GM12878 (cell line): ENCODE measurements around the gene SNX8. TPM values are rescaled to one million over a fixed set of nuclear protein-coding genes. Genes with fewer than 3 reads are reported as not detected.
A peak's percentile ranks its signal among the peaks of the same experiment; 100 is the strongest.

Experiments
- ATF7 ChIP-seq: fragments of 450-650 bp; IDR thresholded peaks from 2 replicates; pipeline ENCODE4 v1.6.1; 2016; ENCODE audit warnings: low read depth, mild to moderate bottlenecking
- ESRRA ChIP-seq: IDR thresholded peaks from 2 replicates; pipeline ENCODE4 v1.6.1; 2012; ENCODE audit warnings: mild to moderate bottlenecking, low read length, improper control_type of control experiment
- FOXK2 ChIP-seq: fragments of 450-650 bp; IDR thresholded peaks from 2 replicates; pipeline ENCODE4 v1.6.1; 2017; ENCODE audit warnings: mild to moderate bottlenecking, moderate library complexity
- FOXM1 ChIP-seq: IDR thresholded peaks from 2 replicates; pipeline ENCODE4 v1.6.1; 2012; ENCODE audit warnings: low read depth, mild to moderate bottlenecking, inconsistent platforms, low read length, moderate library complexity
- MYB ChIP-seq: fragments of 150-350 bp; IDR thresholded peaks from 2 replicates; pipeline ENCODE4 v1.6.1; 2014; ENCODE audit warnings: mild to moderate bottlenecking, low read depth, low read length, borderline replicate concordance
- NFYB ChIP-seq: IDR thresholded peaks from 2 replicates; pipeline ENCODE4 v1.6.1; 2011; ENCODE audit warnings: low read depth, mild to moderate bottlenecking, low read length, improper control_type of control experiment, moderate library complexity; ENCODE audit not compliant: insufficient read depth
- POLR2AphosphoS5 ChIP-seq: IDR thresholded peaks from 2 replicates; pipeline ENCODE4 v1.6.1; 2011; ENCODE audit warnings: mild to moderate bottlenecking, low read length, inconsistent platforms
- RAD21 ChIP-seq: IDR thresholded peaks from 2 replicates; pipeline ENCODE4 v1.6.1; 2011; ENCODE audit warnings: mild to moderate bottlenecking, low read depth, low read length, moderate library complexity; ENCODE audit not compliant: insufficient read depth
- SPI1 ChIP-seq: IDR thresholded peaks from 2 replicates; pipeline ENCODE4 v1.6.1; 2011; ENCODE audit warnings: low read depth, mild to moderate bottlenecking, low read length, moderate library complexity, borderline replicate concordance; ENCODE audit not compliant: insufficient read depth
- SREBF1 ChIP-seq: IDR thresholded peaks from 2 replicates; pipeline ENCODE4 v1.6.1; 2012; ENCODE audit warnings: mild to moderate bottlenecking, low read length
- STAT3 ChIP-seq: IDR thresholded peaks from 2 replicates; pipeline ENCODE4 v1.6.1; 2011; ENCODE audit warnings: low read depth, low read length, improper control_type of control experiment
- SUZ12 ChIP-seq: fragments of 200-600 bp; sonication (generic); IDR thresholded peaks from one replicate; pipeline ENCODE4 v1.6.1; 2018; ENCODE audit warnings: antibody characterized with exemption, mild to moderate bottlenecking; ENCODE audit not compliant: unreplicated experiment
- TAF1 ChIP-seq: IDR thresholded peaks from 2 replicates; pipeline ENCODE4 v1.6.1; 2011; ENCODE audit warnings: mild to moderate bottlenecking, low read depth, low read length, borderline replicate concordance
- ZNF217 ChIP-seq: fragments of 450-650 bp; IDR thresholded peaks from 2 replicates; pipeline ENCODE4 v1.6.1; 2017; ENCODE audit warnings: antibody characterized with exemption, mild to moderate bottlenecking
- polyA plus RNA-seq, 11 experiments: library from polyadenylated mRNA; depleted of rRNA in 4 of 11; unstranded in 6 of 11; stranded (reverse) in 5 of 11; fragments of >200 nt; fragmentation: Nextera tagmentation in 4 of 11; fragmentation: Illumina TruSeq in 1 of 11; extraction: Ambion mirVana in 4 of 11; extraction: Trizol in 1 of 11; gene quantifications; 1 replicate in 1 of 11; 2 replicates in 10 of 11; pipeline versions ENCODE4 v1.2.1 to v1.2.3, GENCODE V29; 2011 to 2016; ENCODE audit warnings: inconsistent platforms in 2 of 11, missing spikeins in 2 of 11, low read depth in 1 of 11
- total RNA-seq, 4 experiments: library from RNA; depleted of rRNA in 3 of 4; stranded (reverse); fragments of >200 nt in 3 of 4; fragmentation: Illumina TruSeq in 1 of 4; extraction: Trizol in 1 of 4; gene quantifications; 2 replicates each; pipeline versions ENCODE4 v1.2.1 to v1.2.3, GENCODE V29; 2013 to 2021
- TF ChIP-seq, protein P1 (sequence below): fragments of 450-650 bp; IDR thresholded peaks from 2 replicates; pipeline ENCODE4 v1.6.1; 2014; ENCODE audit warnings: mild to moderate bottlenecking
- TF ChIP-seq, protein P2 (sequence below): IDR thresholded peaks from 2 replicates; pipeline ENCODE4 v1.6.1; 2011; ENCODE audit warnings: borderline replicate concordance, low read depth, mild to moderate bottlenecking, moderate library complexity, mixed read lengths, low read length; ENCODE audit not compliant: insufficient read depth; ENCODE audit errors: extremely low read length
- TF ChIP-seq, protein P3 (sequence below): IDR thresholded peaks from 2 replicates; pipeline ENCODE4 v1.6.1; 2012; ENCODE audit warnings: mild to moderate bottlenecking, low read depth, low read length
- TF ChIP-seq, protein P4 (sequence below): fragments of 450-650 bp; formaldehyde crosslinking; IDR thresholded peaks from 2 replicates; pipeline ENCODE4 v1.4.0; 2020; ENCODE audit warnings: mild to moderate bottlenecking, moderate library complexity
- TF ChIP-seq, protein P5 (sequence below): fragments of 450-650 bp; IDR thresholded peaks from 2 replicates; pipeline ENCODE4 v1.6.1; 2017; ENCODE audit warnings: low read depth, mild to moderate bottlenecking, moderate library complexity

Gene SNX8
- total and polyA plus RNA-seq, 10 of the 15 experiments (the other 5 are each of a cell fraction or from before 2014, with no cell fraction given): 6.4 to 210 (median 97.6) TPM

DNA sequence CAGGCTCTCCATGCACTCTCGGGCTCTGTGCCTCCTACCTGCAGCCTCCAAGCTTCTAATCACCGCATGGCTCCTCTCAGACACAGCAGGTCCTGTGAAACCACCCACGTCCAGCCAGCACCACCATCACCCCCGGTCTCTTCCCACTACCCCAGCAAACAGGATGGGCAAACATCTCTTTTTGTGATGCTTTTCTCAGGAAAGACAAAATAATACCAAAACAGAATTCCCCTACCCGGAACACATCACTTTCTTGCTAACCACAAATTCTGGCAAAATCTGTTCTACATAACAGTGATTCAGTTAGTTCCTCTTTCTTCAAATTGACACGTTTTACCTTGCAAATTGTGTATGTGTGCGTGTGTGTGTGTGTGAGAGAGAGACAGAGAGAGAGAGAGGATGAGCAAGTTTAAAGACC, 6.5 kb downstream of the SNX8 start (continued):
- TF ChIP-seq, protein P1, sequence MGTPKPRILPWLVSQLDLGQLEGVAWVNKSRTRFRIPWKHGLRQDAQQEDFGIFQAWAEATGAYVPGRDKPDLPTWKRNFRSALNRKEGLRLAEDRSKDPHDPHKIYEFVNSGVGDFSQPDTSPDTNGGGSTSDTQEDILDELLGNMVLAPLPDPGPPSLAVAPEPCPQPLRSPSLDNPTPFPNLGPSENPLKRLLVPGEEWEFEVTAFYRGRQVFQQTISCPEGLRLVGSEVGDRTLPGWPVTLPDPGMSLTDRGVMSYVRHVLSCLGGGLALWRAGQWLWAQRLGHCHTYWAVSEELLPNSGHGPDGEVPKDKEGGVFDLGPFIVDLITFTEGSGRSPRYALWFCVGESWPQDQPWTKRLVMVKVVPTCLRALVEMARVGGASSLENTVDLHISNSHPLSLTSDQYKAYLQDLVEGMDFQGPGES: no peak
- TF ChIP-seq SUZ12 (no peak), TAF1 (no peak), FOXM1 (no peak; the same call in 1 of the 2 replicates), NFYB (no peak), MYB (0 out of 2 replicates have a peak, but pooled peaks have one; percentile 50), SREBF1 (no peak), POLR2AphosphoS5 (no peak; the same call in 1 of the 2 replicates), ZNF217 (peak; percentile 86), STAT3 (no peak; the same call in 1 of the 2 replicates), ESRRA (no peak), ATF7 (peak; percentile 82), SPI1 (peak; percentile 35; the same call in 1 of the 2 replicates), FOXK2 (no peak), RAD21 (no peak)
- TF ChIP-seq, protein P2, sequence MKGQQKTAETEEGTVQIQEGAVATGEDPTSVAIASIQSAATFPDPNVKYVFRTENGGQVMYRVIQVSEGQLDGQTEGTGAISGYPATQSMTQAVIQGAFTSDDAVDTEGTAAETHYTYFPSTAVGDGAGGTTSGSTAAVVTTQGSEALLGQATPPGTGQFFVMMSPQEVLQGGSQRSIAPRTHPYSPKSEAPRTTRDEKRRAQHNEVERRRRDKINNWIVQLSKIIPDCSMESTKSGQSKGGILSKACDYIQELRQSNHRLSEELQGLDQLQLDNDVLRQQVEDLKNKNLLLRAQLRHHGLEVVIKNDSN: no peak
- TF ChIP-seq, protein P3, sequence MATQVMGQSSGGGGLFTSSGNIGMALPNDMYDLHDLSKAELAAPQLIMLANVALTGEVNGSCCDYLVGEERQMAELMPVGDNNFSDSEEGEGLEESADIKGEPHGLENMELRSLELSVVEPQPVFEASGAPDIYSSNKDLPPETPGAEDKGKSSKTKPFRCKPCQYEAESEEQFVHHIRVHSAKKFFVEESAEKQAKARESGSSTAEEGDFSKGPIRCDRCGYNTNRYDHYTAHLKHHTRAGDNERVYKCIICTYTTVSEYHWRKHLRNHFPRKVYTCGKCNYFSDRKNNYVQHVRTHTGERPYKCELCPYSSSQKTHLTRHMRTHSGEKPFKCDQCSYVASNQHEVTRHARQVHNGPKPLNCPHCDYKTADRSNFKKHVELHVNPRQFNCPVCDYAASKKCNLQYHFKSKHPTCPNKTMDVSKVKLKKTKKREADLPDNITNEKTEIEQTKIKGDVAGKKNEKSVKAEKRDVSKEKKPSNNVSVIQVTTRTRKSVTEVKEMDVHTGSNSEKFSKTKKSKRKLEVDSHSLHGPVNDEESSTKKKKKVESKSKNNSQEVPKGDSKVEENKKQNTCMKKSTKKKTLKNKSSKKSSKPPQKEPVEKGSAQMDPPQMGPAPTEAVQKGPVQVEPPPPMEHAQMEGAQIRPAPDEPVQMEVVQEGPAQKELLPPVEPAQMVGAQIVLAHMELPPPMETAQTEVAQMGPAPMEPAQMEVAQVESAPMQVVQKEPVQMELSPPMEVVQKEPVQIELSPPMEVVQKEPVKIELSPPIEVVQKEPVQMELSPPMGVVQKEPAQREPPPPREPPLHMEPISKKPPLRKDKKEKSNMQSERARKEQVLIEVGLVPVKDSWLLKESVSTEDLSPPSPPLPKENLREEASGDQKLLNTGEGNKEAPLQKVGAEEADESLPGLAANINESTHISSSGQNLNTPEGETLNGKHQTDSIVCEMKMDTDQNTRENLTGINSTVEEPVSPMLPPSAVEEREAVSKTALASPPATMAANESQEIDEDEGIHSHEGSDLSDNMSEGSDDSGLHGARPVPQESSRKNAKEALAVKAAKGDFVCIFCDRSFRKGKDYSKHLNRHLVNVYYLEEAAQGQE: no peak
- TF ChIP-seq, protein P4, sequence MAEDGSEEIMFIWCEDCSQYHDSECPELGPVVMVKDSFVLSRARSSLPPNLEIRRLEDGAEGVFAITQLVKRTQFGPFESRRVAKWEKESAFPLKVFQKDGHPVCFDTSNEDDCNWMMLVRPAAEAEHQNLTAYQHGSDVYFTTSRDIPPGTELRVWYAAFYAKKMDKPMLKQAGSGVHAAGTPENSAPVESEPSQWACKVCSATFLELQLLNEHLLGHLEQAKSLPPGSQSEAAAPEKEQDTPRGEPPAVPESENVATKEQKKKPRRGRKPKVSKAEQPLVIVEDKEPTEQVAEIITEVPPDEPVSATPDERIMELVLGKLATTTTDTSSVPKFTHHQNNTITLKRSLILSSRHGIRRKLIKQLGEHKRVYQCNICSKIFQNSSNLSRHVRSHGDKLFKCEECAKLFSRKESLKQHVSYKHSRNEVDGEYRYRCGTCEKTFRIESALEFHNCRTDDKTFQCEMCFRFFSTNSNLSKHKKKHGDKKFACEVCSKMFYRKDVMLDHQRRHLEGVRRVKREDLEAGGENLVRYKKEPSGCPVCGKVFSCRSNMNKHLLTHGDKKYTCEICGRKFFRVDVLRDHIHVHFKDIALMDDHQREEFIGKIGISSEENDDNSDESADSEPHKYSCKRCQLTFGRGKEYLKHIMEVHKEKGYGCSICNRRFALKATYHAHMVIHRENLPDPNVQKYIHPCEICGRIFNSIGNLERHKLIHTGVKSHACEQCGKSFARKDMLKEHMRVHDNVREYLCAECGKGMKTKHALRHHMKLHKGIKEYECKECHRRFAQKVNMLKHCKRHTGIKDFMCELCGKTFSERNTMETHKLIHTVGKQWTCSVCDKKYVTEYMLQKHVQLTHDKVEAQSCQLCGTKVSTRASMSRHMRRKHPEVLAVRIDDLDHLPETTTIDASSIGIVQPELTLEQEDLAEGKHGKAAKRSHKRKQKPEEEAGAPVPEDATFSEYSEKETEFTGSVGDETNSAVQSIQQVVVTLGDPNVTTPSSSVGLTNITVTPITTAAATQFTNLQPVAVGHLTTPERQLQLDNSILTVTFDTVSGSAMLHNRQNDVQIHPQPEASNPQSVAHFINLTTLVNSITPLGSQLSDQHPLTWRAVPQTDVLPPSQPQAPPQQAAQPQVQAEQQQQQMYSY (CRISPR knock-in tag): no peak
- TF ChIP-seq, protein P5, sequence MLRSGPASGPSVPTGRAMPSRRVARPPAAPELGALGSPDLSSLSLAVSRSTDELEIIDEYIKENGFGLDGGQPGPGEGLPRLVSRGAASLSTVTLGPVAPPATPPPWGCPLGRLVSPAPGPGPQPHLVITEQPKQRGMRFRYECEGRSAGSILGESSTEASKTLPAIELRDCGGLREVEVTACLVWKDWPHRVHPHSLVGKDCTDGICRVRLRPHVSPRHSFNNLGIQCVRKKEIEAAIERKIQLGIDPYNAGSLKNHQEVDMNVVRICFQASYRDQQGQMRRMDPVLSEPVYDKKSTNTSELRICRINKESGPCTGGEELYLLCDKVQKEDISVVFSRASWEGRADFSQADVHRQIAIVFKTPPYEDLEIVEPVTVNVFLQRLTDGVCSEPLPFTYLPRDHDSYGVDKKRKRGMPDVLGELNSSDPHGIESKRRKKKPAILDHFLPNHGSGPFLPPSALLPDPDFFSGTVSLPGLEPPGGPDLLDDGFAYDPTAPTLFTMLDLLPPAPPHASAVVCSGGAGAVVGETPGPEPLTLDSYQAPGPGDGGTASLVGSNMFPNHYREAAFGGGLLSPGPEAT: peak; percentile 97
- TF ChIP-seq, all 136 proteins: peak for 41
